GM12801 (cell line): ENCODE measurements around the gene KLK10.

ENCODE experiments used
- TF ChIP-seq, protein P1 (sequence below): IDR thresholded peaks from one replicate; pipeline ENCODE4 v1.5.1; 2011; ENCODE audit warnings: control low read depth; ENCODE audit not compliant: insufficient read length; ENCODE audit errors: extremely low read depth

The KLK10 gene

DNA sequence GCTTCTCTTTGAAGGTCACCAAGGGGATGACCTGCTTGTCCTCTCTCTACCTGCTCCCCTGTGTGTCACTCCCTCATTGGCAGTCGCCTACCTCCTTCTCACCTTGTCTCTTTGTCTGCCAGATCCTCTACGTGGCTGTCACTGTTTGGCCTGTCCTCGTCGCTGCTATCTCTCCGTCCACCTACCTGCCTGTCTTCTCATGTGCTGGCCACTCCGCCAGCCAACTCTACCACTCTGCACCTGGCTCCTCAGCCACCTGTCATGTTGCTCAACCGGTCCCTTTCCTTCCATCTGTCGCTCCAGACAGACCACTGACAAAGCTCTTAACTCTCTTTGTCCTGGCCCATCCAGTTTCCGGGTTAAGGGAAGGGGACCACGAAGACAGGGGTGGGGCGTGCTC, 15.2 kb upstream of the KLK10 start, which contains the start of gene KLK12:
TSS of gene KLK12 (minus strand) at position 299 of the 400 bp plus-strand sequence. CDS start 381 bp downstream, outside the sequence.
- TF ChIP-seq, protein P1, sequence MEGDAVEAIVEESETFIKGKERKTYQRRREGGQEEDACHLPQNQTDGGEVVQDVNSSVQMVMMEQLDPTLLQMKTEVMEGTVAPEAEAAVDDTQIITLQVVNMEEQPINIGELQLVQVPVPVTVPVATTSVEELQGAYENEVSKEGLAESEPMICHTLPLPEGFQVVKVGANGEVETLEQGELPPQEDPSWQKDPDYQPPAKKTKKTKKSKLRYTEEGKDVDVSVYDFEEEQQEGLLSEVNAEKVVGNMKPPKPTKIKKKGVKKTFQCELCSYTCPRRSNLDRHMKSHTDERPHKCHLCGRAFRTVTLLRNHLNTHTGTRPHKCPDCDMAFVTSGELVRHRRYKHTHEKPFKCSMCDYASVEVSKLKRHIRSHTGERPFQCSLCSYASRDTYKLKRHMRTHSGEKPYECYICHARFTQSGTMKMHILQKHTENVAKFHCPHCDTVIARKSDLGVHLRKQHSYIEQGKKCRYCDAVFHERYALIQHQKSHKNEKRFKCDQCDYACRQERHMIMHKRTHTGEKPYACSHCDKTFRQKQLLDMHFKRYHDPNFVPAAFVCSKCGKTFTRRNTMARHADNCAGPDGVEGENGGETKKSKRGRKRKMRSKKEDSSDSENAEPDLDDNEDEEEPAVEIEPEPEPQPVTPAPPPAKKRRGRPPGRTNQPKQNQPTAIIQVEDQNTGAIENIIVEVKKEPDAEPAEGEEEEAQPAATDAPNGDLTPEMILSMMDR = no peak

DNA sequence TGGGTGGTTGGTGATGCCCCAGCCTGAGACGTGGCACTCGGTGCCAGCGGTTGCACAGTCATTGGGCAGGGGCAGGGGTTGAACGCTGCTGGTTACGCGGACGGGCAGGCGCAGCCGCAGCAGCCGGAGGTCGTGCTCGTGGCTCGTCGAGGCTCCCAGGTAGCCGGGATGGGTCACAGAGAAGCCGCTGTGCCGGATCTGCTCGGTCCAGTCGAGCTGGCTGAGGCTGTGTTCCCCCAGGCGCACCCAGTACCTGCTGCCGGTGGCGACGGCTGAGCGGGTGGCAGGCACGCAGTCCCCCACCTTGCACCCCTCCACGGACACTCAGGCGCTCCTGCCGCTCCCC, 12.3 kb upstream of the KLK10 start:
- TF ChIP-seq, protein P1 = no peak

GRCh38 chr19:51031220-51031879, 11.8 kb upstream of the KLK10 start:
- TF ChIP-seq, protein P1 = no peak

GRCh38 chr19:51030631-51031030, 11.1 kb upstream of the KLK10 start:
- TF ChIP-seq, protein P1 = no peak

- TF ChIP-seq, protein P1 = no peak
Observed at GRCh38 chr19:51029718-51030117, 10.2 kb upstream of the KLK10 start.

GRCh38 chr19:51027873-51028272, 8.4 kb upstream of the KLK10 start:
- TF ChIP-seq, protein P1 = no peak

- TF ChIP-seq, protein P1 = no peak
Observed at GRCh38 chr19:51027126-51027806, 7.8 kb upstream of the KLK10 start.
